Endothelial cell of umbilical vein (primary cell): ENCODE measurements around the gene IPO5. TPM values are rescaled to one million over a fixed set of nuclear protein-coding genes. Genes with fewer than 3 reads are reported as not detected.

Source experiments
- BruUV-seq: library from RNA; stranded (reverse); fragments of 400-500 nt; replicated peaks from 2 replicates; lab custom pipeline; 2021; lab: Mats Ljungman, UMichigan
- CTCF ChIA-PET: fragments of 300-600, 350-600 bp; sonication (Branson Sonifier 250); formaldehyde crosslinking; loops from one replicate; lab custom pipeline; 2021; ENCODE audit warnings: antibody characterized with exemption, inconsistent platforms; lab: Charles Lee
- POLR2A ChIA-PET: fragments of 300-600, 350-600 bp; sonication (Branson Sonifier 250); formaldehyde crosslinking; loops from one replicate; lab custom pipeline; 2021; ENCODE audit warnings: antibody characterized with exemption, inconsistent platforms; lab: Charles Lee
- DNase-seq: peaks from one replicate; pipeline ENCODE4 v3.0.0-alpha.2; 2011; ENCODE audit warnings: low read depth, low spot score
- FAIRE-seq: peaks from 2 replicates; lab custom pipeline; 2011; peaks lifted over from hg19 to GRCh38; lab: Jason Lieb, UNC
- H2AFZ ChIP-seq: 2 replicates; pipeline ENCODE4 v1.6.0; 2012; ENCODE audit warnings: low read depth, low read length, control low read depth, inconsistent platforms
- H3K27ac ChIP-seq: 2 replicates; pipeline ENCODE4 v1.5.1; 2011; ENCODE audit warnings: low read depth, mild to moderate bottlenecking, control low read depth, low read length, moderate library complexity; ENCODE audit not compliant: insufficient read depth
- H3K27me3 ChIP-seq, 2 experiments: 2 replicates each; pipeline versions ENCODE4 v1.6.0 to v1.6.1; 2011; ENCODE audit warnings: low read length in 2 of 2, mixed read lengths in 1 of 2; ENCODE audit not compliant: control insufficient read depth in 2 of 2, insufficient read depth in 2 of 2
- H3K36me3 ChIP-seq, 2 experiments: 2 replicates in 1 of 2; 3 replicates in 1 of 2; pipeline ENCODE4 v1.5.1; 2011; ENCODE audit warnings: low read length in 2 of 2, mild to moderate bottlenecking in 1 of 2, moderate library complexity in 1 of 2; ENCODE audit not compliant: control insufficient read depth in 2 of 2, insufficient read depth in 2 of 2; ENCODE audit errors: extremely low read depth in 1 of 2
- H3K4me1 ChIP-seq: 3 replicates; pipeline ENCODE4 v1.5.1; 2011; ENCODE audit warnings: mild to moderate bottlenecking, low read length; ENCODE audit not compliant: control insufficient read depth, insufficient read depth; ENCODE audit errors: extremely low read depth
- H3K4me2 ChIP-seq: 2 replicates; pipeline ENCODE4 v1.6.1; 2011; ENCODE audit warnings: low read length, control low read depth, mixed read lengths; ENCODE audit not compliant: insufficient read depth
- H3K4me3 ChIP-seq, 3 experiments: fragments of 200-600 bp in 1 of 3; sonication (generic), shearing (Covaris generic) in 1 of 3; replicated peaks in 1 of 3; 2 replicates each; pipeline ENCODE4 v1.5.1; 2011 to 2016; ENCODE audit warnings: control low read depth in 3 of 3, low read length in 3 of 3, mild to moderate bottlenecking in 2 of 3, inconsistent platforms in 1 of 3, low read depth in 1 of 3, moderate library complexity in 1 of 3; ENCODE audit not compliant: insufficient read depth in 1 of 3
- H3K79me2 ChIP-seq: 2 replicates; pipeline ENCODE4 v1.6.0; 2012; ENCODE audit warnings: low read length, inconsistent platforms; ENCODE audit not compliant: control insufficient read depth, insufficient read depth
- H3K9ac ChIP-seq: replicated peaks from 2 replicates; pipeline ENCODE3; 2011; ENCODE audit warnings: low read length, control low read depth; ENCODE audit not compliant: insufficient read depth; ENCODE audit errors: extremely low read depth
- H3K9me1 ChIP-seq: replicated peaks from 3 replicates; pipeline ENCODE4 v1.6.0; 2011; ENCODE audit warnings: mild to moderate bottlenecking, low read length; ENCODE audit not compliant: control insufficient read depth, insufficient read depth; ENCODE audit errors: extremely low read depth
- H3K9me3 ChIP-seq: replicated peaks from 2 replicates; pipeline ENCODE4 v1.5.1; 2012; ENCODE audit warnings: low read length, inconsistent platforms; ENCODE audit not compliant: control insufficient read depth, insufficient read depth
- H4K20me1 ChIP-seq: replicated peaks from 2 replicates; pipeline ENCODE3; 2011; ENCODE audit warnings: mild to moderate bottlenecking, low read length; ENCODE audit not compliant: control insufficient read depth, insufficient read depth; ENCODE audit errors: extremely low read depth
- EZH2 ChIP-seq: IDR thresholded peaks from 2 replicates; pipeline ENCODE4 v1.6.1; 2012; ENCODE audit warnings: borderline replicate concordance, low read depth, mild to moderate bottlenecking, moderate library complexity, low read length, inconsistent platforms; ENCODE audit not compliant: severe bottlenecking
- FOS ChIP-seq: IDR thresholded peaks from 2 replicates; pipeline ENCODE4 v1.6.1; 2011; ENCODE audit warnings: mild to moderate bottlenecking, low read length, moderate library complexity, borderline replicate concordance; ENCODE audit not compliant: insufficient read depth
- GATA2 ChIP-seq: IDR thresholded peaks from 2 replicates; pipeline ENCODE4 v1.7.0; 2011; ENCODE audit warnings: low read depth, mild to moderate bottlenecking, moderate library complexity, mixed read lengths, low read length; ENCODE audit not compliant: insufficient read length, insufficient read depth
- JUN ChIP-seq: IDR thresholded peaks from 2 replicates; pipeline ENCODE4 v1.6.1; 2011; ENCODE audit warnings: borderline replicate concordance, low read depth; ENCODE audit not compliant: insufficient read length, insufficient read depth
- MYC ChIP-seq: IDR thresholded peaks from one replicate; pipeline ENCODE4 v1.6.1; 2011; ENCODE audit warnings: mild to moderate bottlenecking, low read depth, low read length
- POLR2A ChIP-seq: IDR thresholded peaks from 2 replicates; pipeline ENCODE4 v1.6.1; 2012; ENCODE audit warnings: low read depth, mild to moderate bottlenecking, control low read depth, low read length
- POLR2AphosphoS5 ChIP-seq: IDR thresholded peaks from 2 replicates; pipeline ENCODE4 v1.6.1; 2012; ENCODE audit warnings: low read depth, mild to moderate bottlenecking, control low read depth, low read length, moderate library complexity; ENCODE audit not compliant: insufficient read depth
- dilution Hi-C: fragments of 300-500 bp; cut with MboI; formaldehyde crosslinking; loops from one replicate; pipeline ENCODE4 v1.15.0; 2019; ENCODE audit warnings: low sequenced_read_pairs; ENCODE audit not compliant: extremely low pct_ligation_motif_present
- intact Hi-C: fragments of 100-400 bp; cut with micrococcal nuclease; formaldehyde crosslinking; loops from one replicate; pipeline ENCODE4 v1.10.0; 2022
- polyA plus RNA-seq, 4 experiments: library from polyadenylated mRNA; depleted of rRNA in 3 of 4; stranded (reverse) in 3 of 4; unstranded in 1 of 4; fragments of >200 nt; gene quantifications; 2 replicates each; pipeline versions ENCODE4 v1.2.1 to v1.2.3, GENCODE V29; 2011 to 2012; ENCODE audit warnings: missing spikeins in 1 of 4
- total RNA-seq: library from RNA; stranded (reverse); gene quantifications from 2 replicates; pipeline ENCODE4 v1.2.3, GENCODE V29; 2021
- TF ChIP-seq, protein P1 (sequence below): IDR thresholded peaks from 2 replicates; pipeline ENCODE4 v1.6.1; 2011; ENCODE audit not compliant: insufficient read depth, insufficient read length
- TF ChIP-seq, protein P2 (sequence below), 2 donors: IDR thresholded peaks; 1 replicate in 1 of 2; 2 replicates in 1 of 2; pipeline ENCODE4 v1.5.1; 2011; ENCODE audit warnings: low read length in 2 of 2, mild to moderate bottlenecking in 2 of 2, moderate library complexity in 2 of 2, control low read depth in 1 of 2, inconsistent platforms in 1 of 2, low read depth in 1 of 2; ENCODE audit not compliant: insufficient read depth in 1 of 2; ENCODE audit errors: extremely low read depth in 1 of 2

The IPO5 gene
- total and polyA plus RNA-seq, 2 donors (not counting 3 experiments of a cell fraction or from before 2014, with no cell fraction given): 50.4 to 183 TPM

DNA sequence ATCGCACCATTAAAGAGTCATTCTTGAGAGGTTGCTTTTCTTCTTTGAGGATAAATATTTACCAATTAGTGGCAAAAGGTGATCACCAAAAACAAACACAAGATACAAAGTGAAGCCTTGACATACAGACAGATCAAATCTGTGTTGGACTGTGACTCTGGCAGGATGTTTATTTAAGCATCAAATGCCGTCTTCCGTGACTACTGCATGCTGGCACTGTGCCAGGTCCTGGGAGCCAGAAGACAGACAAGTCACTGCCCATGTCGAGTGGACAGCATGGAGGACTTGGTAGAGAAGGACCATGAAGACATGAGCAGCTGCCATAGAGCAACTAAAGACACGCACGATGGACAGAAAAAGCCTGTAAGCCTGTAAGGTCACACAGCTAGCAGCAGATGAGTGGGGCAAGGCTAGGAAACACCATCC, 96.6 kb downstream of the IPO5 start:
- H3K27ac ChIP-seq: no peak overlapping the region
- H3K9me3 ChIP-seq: no peaks in the 10 kb centered on the region
- H3K4me1 ChIP-seq: no peaks in the 10 kb centered on the region
- H3K27me3 ChIP-seq: peaks cover 0 to 4% of the 10 kb centered on the region in 2 experiments
- dilution Hi-C loops: no loop called here
- intact Hi-C loops: no loop called here
- no peak overlapping the region for H3K4me2 ChIP-seq
- FAIRE-seq (no peak), DNase-seq (no peak)
- no peak overlapping the region for H3K9ac ChIP-seq
- BruUV-seq: no TSS peak
- no peaks in the 10 kb centered on the region for H3K9me1 ChIP-seq
- CTCF ChIA-PET: interaction anchor here (0.5 to 1.0 kb wide), 5 partner anchors 16 to 1430 kb away, joined by 3 to 5 read pairs (median 3); no protein-coding TSS in a partner anchor
- H3K79me2 ChIP-seq: no peaks in the 10 kb centered on the region
- no peak overlapping the region for H2AFZ ChIP-seq
- H3K4me3 ChIP-seq: no peak overlapping the region
- TF ChIP-seq EZH2 (no peak), MYC (no peak), POLR2A (no peak), JUN (no peak), POLR2AphosphoS5 (no peak), FOS (no peak), GATA2 (no peak)
- TF ChIP-seq, protein P1, sequence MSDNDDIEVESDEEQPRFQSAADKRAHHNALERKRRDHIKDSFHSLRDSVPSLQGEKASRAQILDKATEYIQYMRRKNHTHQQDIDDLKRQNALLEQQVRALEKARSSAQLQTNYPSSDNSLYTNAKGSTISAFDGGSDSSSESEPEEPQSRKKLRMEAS: no peak
- TF ChIP-seq, protein P2, sequence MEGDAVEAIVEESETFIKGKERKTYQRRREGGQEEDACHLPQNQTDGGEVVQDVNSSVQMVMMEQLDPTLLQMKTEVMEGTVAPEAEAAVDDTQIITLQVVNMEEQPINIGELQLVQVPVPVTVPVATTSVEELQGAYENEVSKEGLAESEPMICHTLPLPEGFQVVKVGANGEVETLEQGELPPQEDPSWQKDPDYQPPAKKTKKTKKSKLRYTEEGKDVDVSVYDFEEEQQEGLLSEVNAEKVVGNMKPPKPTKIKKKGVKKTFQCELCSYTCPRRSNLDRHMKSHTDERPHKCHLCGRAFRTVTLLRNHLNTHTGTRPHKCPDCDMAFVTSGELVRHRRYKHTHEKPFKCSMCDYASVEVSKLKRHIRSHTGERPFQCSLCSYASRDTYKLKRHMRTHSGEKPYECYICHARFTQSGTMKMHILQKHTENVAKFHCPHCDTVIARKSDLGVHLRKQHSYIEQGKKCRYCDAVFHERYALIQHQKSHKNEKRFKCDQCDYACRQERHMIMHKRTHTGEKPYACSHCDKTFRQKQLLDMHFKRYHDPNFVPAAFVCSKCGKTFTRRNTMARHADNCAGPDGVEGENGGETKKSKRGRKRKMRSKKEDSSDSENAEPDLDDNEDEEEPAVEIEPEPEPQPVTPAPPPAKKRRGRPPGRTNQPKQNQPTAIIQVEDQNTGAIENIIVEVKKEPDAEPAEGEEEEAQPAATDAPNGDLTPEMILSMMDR (IDR thresholded peaks at IDR 0.05; ENCODE audit: extremely low read depth in 1 of 2, insufficient read depth in 1 of 2, low read depth in 1 of 2, low read length in 2 of 2): no peak
- POLR2A ChIA-PET: no interaction called here
- H4K20me1 ChIP-seq: no peaks in the 10 kb centered on the region
- H3K36me3 ChIP-seq: no peaks in the 10 kb centered on the region
